Heart left ventricle (tissue), 16 donors: ENCODE data around the gene LHX8. TPM values are rescaled to one million over a fixed set of nuclear protein-coding genes. Genes with fewer than 3 reads are reported as not detected.

Experiments used
- ATAC-seq, 4 donors: fragments of 200-7000 bp; cut with Tn5 transposase; one replicate each; pipeline ENCODE4 v1.9.1; 2020 to 2022; ENCODE audit warnings: moderate library complexity in 4 of 4, mild to moderate bottlenecking in 3 of 4, moderate number of reproducible peaks in 1 of 4
- DNase-seq, 5 donors: peaks; one replicate each; pipeline ENCODE4 v3.0.0-alpha.2; 2020
- H3K27ac ChIP-seq, 12 donors: fragments of 200-600 bp; sonication (generic) in 4 of 12; one replicate each; pipeline versions ENCODE4 v1.5.0 to v1.8.0; 2016 to 2022; ENCODE audit warnings: mild to moderate bottlenecking in 2 of 12
- H3K27me3 ChIP-seq, 9 donors: fragments of 200-600 bp; sonication (generic) in 2 of 9; one replicate each; pipeline versions ENCODE4 v1.5.1 to v1.8.0; 2016 to 2022; ENCODE audit warnings: mild to moderate bottlenecking in 3 of 9
- H3K36me3 ChIP-seq, 9 donors: fragments of 200-600 bp; sonication (generic) in 2 of 9; one replicate each; pipeline versions ENCODE4 v1.5.0 to v1.8.0; 2018 to 2022; ENCODE audit warnings: mild to moderate bottlenecking in 2 of 9
- H3K4me1 ChIP-seq, 12 donors: fragments of 200-600 bp; sonication (generic) in 4 of 12; one replicate each; pipeline versions ENCODE4 v1.5.0 to v1.8.0; 2016 to 2022; ENCODE audit warnings: mild to moderate bottlenecking in 3 of 12
- H3K4me3 ChIP-seq, 12 donors: fragments of 200-600 bp; sonication (generic) in 4 of 12; one replicate each; pipeline versions ENCODE4 v1.5.0 to v1.8.0; 2017 to 2022; ENCODE audit warnings: mild to moderate bottlenecking in 9 of 12, moderate library complexity in 4 of 12
- H3K9me3 ChIP-seq, 12 donors: fragments of 200-600 bp; sonication (generic) in 4 of 12; one replicate each; pipeline versions ENCODE4 v1.5.0 to v1.8.0; 2016 to 2022; ENCODE audit warnings: mild to moderate bottlenecking in 1 of 12
- CTCF ChIP-seq, 12 donors: fragments of 200-600 bp; sonication (generic) in 4 of 12; IDR thresholded peaks; one replicate each; pipeline versions ENCODE4 v1.5.0 to v1.8.0; 2018 to 2022; ENCODE audit warnings: antibody characterized with exemption in 12 of 12, mild to moderate bottlenecking in 5 of 12
- POLR2A ChIP-seq, 2 donors: fragments of 450-650 bp; IDR thresholded peaks; one replicate each; pipeline ENCODE4 v1.6.1; 2017; ENCODE audit warnings: antibody characterized with exemption in 2 of 2, mild to moderate bottlenecking in 2 of 2, moderate library complexity in 2 of 2
- WGBS, 4 donors: extraction: QIAGEN DNeasy Blood & Tissue Kit in 2 of 4; methylation state at CpG; one replicate each; pipeline versions ENCODE4 v1.1.5 to v1.1.7; 2013 to 2018; 5-methylcytosine and 5-hydroxymethylcytosine counted together
- intact Hi-C, 10 donors: fragments of 100-400 bp; cut with DNase I; formaldehyde crosslinking; loops; one replicate each; pipeline versions ENCODE4 v1.11.1 to v1.14.2; 2022
- polyA plus RNA-seq, 2 donors: library from polyadenylated mRNA; stranded (reverse); fragments of 200-250 nt; gene quantifications; one replicate each; pipeline ENCODE4 v1.2.3, GENCODE V29; 2013
- total RNA-seq, 9 donors: library from RNA; depleted of rRNA in 2 of 9; stranded (reverse); fragments of >200 nt in 2 of 9; fragmentation: NEBNext Ultra II Directional in 3 of 9; extraction: Animal tissue kit (Norgen Biotek cat#: 25700) in 3 of 9; gene quantifications; one replicate each; pipeline versions ENCODE4 v1.1.0 to v1.2.4, GENCODE V29; 2016 to 2023
- donor health status: ischemic (EF 13 %, LVEDD 7.1; RV severe dilation, severe dysfunction).
- donor health status: healthy with polysubstance abuse.
- donor health status: DM: no; HTN: yes; CAD: no.
- donor health status: DM: no; HTN: no; CAD: no.
- donor health status: ischemic (EF 25% LVEDD 6.9; RV normal size, moderate dysfunction).
- donor health status: ischemic (EF 25% LVEDD 5.7; RV mildly dilated, moderate dysfunction).
- donor health status: healthy.
- donor health status: DM: yes; HTN: yes; CAD: no.
- donor health status: ischemic (EF 35%, LVEDD 5.7; RV mildly dilated, moderate dysfunction).
- donor health status: nonischemic (EF 11% LVEDD 7.7; RV severe dilation, severe dysfunction).
- donor health status: DM: yes; HTN: yes; CAD: no.
- donor health status: PGD.
- donor health status: ischemic (EF 29% LVEDD 5.4; RV normal size, mild dysfunction).
- donor health status: nonischemic (EF 23%, LVEDD 6.1; RV moderate dilation, normal function).

LHX8 gene
- total and polyA plus RNA-seq, 11 donors, result not detected

- H3K9me3 ChIP-seq, result no peaks in the 10 kb centered on the region
- no peaks in the 10 kb centered on the region for H3K36me3 ChIP-seq
- intact Hi-C loops, result no loop called here
- TF ChIP-seq POLR2A (IDR thresholded peaks at IDR 0.05), result no peak
- TF ChIP-seq CTCF (IDR thresholded peaks at IDR 0.05), result no peak
- peaks cover 43 to 99% (median 83%) of the 10 kb centered on the region in 9 donors for H3K27me3 ChIP-seq
- DNase-seq (no peak), ATAC-seq (peak in 2 of 4 donors; percentile 33 to 36)
- H3K4me3 ChIP-seq, result peak overlapping the region in 2 of 12 donors; percentile 16 to 26
- WGBS, 4 donors, result 1 to 4% (median 3%) methylated on average over 35 to 64 of the region's 64 CpGs
- H3K4me1 ChIP-seq, result peaks cover 0 to 21% (median 12%) of the 10 kb centered on the region in 12 donors
- no peak overlapping the region for H3K27ac ChIP-seq
Measured at GRCh38 chr1:75136195-75136815, 2.1 kb downstream of the LHX8 start.

- Histone ChIP-seq H3K4me1 (peaks cover 0 to 21% (median 12%) of the 10 kb centered on the region in 12 donors), H3K27me3 (peaks cover 38 to 99% (median 77%) of the 10 kb centered on the region in 9 donors), H3K4me3 (no peak overlapping the region), H3K9me3 (no peaks in the 10 kb centered on the region), H3K36me3 (no peaks in the 10 kb centered on the region), H3K27ac (no peak overlapping the region)
- no peak for TF ChIP-seq CTCF (IDR thresholded peaks at IDR 0.05)
- no peak for TF ChIP-seq POLR2A (IDR thresholded peaks at IDR 0.05)
- DNase-seq (no peak), ATAC-seq (no peak)
- intact Hi-C loops, result no loop called here
- WGBS, 4 donors, result 7 to 16% (median 9%) methylated on average over 21 to 37 of the region's 37 CpGs
Measured at GRCh38 chr1:75136921-75137641, 2.9 kb downstream of the LHX8 start.

GRCh38 chr1:75152092-75152491 is 17.9 kb downstream of the LHX8 start:
- intact Hi-C loops, result no loop called here
- WGBS, 4 donors, result 46 to 73% (median 63%) methylated on average over 2 of the region's 2 CpGs
- ATAC-seq, result no peak

More at GRCh38 chr1:75152092-75152491, 17.9 kb downstream of the LHX8 start:
- no peaks in the 10 kb centered on the region for H3K9me3 ChIP-seq
- no peaks in the 10 kb centered on the region for H3K36me3 ChIP-seq
- no peak overlapping the region for H3K4me3 ChIP-seq
- DNase-seq, result no peak
- TF ChIP-seq CTCF (IDR thresholded peaks at IDR 0.05), result no peak
- no peak for TF ChIP-seq POLR2A (IDR thresholded peaks at IDR 0.05)
- peaks cover 0 to 8% (median 0%) of the 10 kb centered on the region in 9 donors for H3K27me3 ChIP-seq
- no peak overlapping the region for H3K27ac ChIP-seq
- H3K4me1 ChIP-seq, result no peaks in the 10 kb centered on the region
